Measurements from ENCODE around the gene KCMF1. TPM values are rescaled to one million over a fixed set of nuclear protein-coding genes. Genes with fewer than 3 reads are reported as not detected.

Gene KCMF1
- total and polyA plus RNA-seq, 4 donors, result 48.5 to 60.2 (median 53.1) TPM

GRCh38 chr2:85048534-85048933 lies 77.6 kb downstream of the KCMF1 start:
- Histone ChIP-seq H3K27ac (ENCODE audit: low read depth, low read length) (no peak overlapping the region), H3K36me3 (ENCODE audit: control insufficient read depth, insufficient read depth, low read length) (peaks cover 25% of the 10 kb centered on the region), H3K9me3 (ENCODE audit: control insufficient read depth, insufficient read depth, low read length) (no peaks in the 10 kb centered on the region), H3K27me3 (ENCODE audit: control insufficient read depth, insufficient read depth, low read length) (no peaks in the 10 kb centered on the region), H3K4me1 (ENCODE audit: control insufficient read depth, insufficient read depth, low read length) (no peaks in the 10 kb centered on the region), H3K4me3 (ENCODE audit: low read depth, low read length) (no peak overlapping the region)
- 100% methylated on average over 2 of the region's 3 CpGs for WGBS (ENCODE audit: insufficient coverage)
- no peak for DNase-seq (ENCODE audit: low read depth in 4 of 6, low spot score in 6 of 6)

- peaks cover 22% of the 10 kb centered on the region for H3K36me3 ChIP-seq (ENCODE audit: control insufficient read depth, insufficient read depth, low read length)
- 84% methylated on average over 7 of the region's 10 CpGs for WGBS (ENCODE audit: insufficient coverage)
Measured at GRCh38 chr2:85049236-85049635, 78.3 kb downstream of the KCMF1 start.

GRCh38 chr2:85053802-85054201 lies 82.8 kb downstream of the KCMF1 start:
- Histone ChIP-seq H3K4me3 (ENCODE audit: low read depth, low read length) (no peak overlapping the region), H3K36me3 (ENCODE audit: control insufficient read depth, insufficient read depth, low read length) (peaks cover 11% of the 10 kb centered on the region), H3K27me3 (ENCODE audit: control insufficient read depth, insufficient read depth, low read length) (no peaks in the 10 kb centered on the region), H3K27ac (ENCODE audit: low read depth, low read length) (no peak overlapping the region), H3K4me1 (ENCODE audit: control insufficient read depth, insufficient read depth, low read length) (peaks cover 8% of the 10 kb centered on the region), H3K9me3 (ENCODE audit: control insufficient read depth, insufficient read depth, low read length) (no peaks in the 10 kb centered on the region)
- no peak for DNase-seq (ENCODE audit: low read depth in 4 of 6, low spot score in 6 of 6)
- 78% methylated on average over 6 of the region's 6 CpGs for WGBS (ENCODE audit: insufficient coverage)

More at GRCh38 chr2:85049236-85049635, 78.3 kb downstream of the KCMF1 start:
- H3K27ac ChIP-seq (ENCODE audit: low read depth, low read length), result no peak overlapping the region
- H3K4me3 ChIP-seq (ENCODE audit: low read depth, low read length), result no peak overlapping the region
- no peaks in the 10 kb centered on the region for H3K27me3 ChIP-seq (ENCODE audit: control insufficient read depth, insufficient read depth, low read length)
- H3K9me3 ChIP-seq (ENCODE audit: control insufficient read depth, insufficient read depth, low read length), result no peaks in the 10 kb centered on the region
- DNase-seq (ENCODE audit: low read depth in 4 of 6, low spot score in 6 of 6), result no peak
- no peaks in the 10 kb centered on the region for H3K4me1 ChIP-seq (ENCODE audit: control insufficient read depth, insufficient read depth, low read length)

GRCh38 chr2:85057226-85057962 lies 86.4 kb downstream of the KCMF1 start:
- no peaks in the 10 kb centered on the region for H3K9me3 ChIP-seq (ENCODE audit: control insufficient read depth, insufficient read depth, low read length)
- no peak overlapping the region for H3K27ac ChIP-seq (ENCODE audit: low read depth, low read length)
- 98% methylated on average over 7 of the region's 15 CpGs for WGBS (ENCODE audit: insufficient coverage)
- no peaks in the 10 kb centered on the region for H3K27me3 ChIP-seq (ENCODE audit: control insufficient read depth, insufficient read depth, low read length)
- peaks cover 8% of the 10 kb centered on the region for H3K4me1 ChIP-seq (ENCODE audit: control insufficient read depth, insufficient read depth, low read length)
- DNase-seq (ENCODE audit: low read depth in 4 of 6, low spot score in 6 of 6), result no peak
- no peak overlapping the region for H3K4me3 ChIP-seq (ENCODE audit: low read depth, low read length)
- H3K36me3 ChIP-seq (ENCODE audit: control insufficient read depth, insufficient read depth, low read length), result peaks cover 3% of the 10 kb centered on the region

- WGBS (ENCODE audit: insufficient coverage), result 57% methylated on average over 1 of the region's 2 CpGs
- Histone ChIP-seq H3K4me3 (ENCODE audit: low read depth, low read length) (no peak overlapping the region), H3K27me3 (ENCODE audit: control insufficient read depth, insufficient read depth, low read length) (no peaks in the 10 kb centered on the region), H3K36me3 (ENCODE audit: control insufficient read depth, insufficient read depth, low read length) (no peaks in the 10 kb centered on the region), H3K27ac (ENCODE audit: low read depth, low read length) (no peak overlapping the region), H3K4me1 (ENCODE audit: control insufficient read depth, insufficient read depth, low read length) (peaks cover 12% of the 10 kb centered on the region), H3K9me3 (ENCODE audit: control insufficient read depth, insufficient read depth, low read length) (no peaks in the 10 kb centered on the region)
- peak in 1 of 6 donors; percentile 64 for DNase-seq (ENCODE audit: low read depth in 4 of 6, low spot score in 6 of 6)
Measured at GRCh38 chr2:85061896-85062295, 90.9 kb downstream of the KCMF1 start.

- Histone ChIP-seq H3K4me1 (ENCODE audit: control insufficient read depth, insufficient read depth, low read length) (peaks cover 17% of the 10 kb centered on the region), H3K36me3 (ENCODE audit: control insufficient read depth, insufficient read depth, low read length) (no peaks in the 10 kb centered on the region), H3K4me3 (ENCODE audit: low read depth, low read length) (no peak overlapping the region), H3K9me3 (ENCODE audit: control insufficient read depth, insufficient read depth, low read length) (no peaks in the 10 kb centered on the region), H3K27ac (ENCODE audit: low read depth, low read length) (no peak overlapping the region), H3K27me3 (ENCODE audit: control insufficient read depth, insufficient read depth, low read length) (no peaks in the 10 kb centered on the region)
- no peak for DNase-seq (ENCODE audit: low read depth in 4 of 6, low spot score in 6 of 6)
- WGBS (ENCODE audit: insufficient coverage), result no CpG with 5 or more reads among the region's 6 CpGs
Measured at GRCh38 chr2:85062565-85062964, 91.6 kb downstream of the KCMF1 start.

GRCh38 chr2:85063981-85064599 lies 93.1 kb downstream of the KCMF1 start:
- no peak for DNase-seq (ENCODE audit: low read depth in 4 of 6, low spot score in 6 of 6)
- H3K36me3 ChIP-seq (ENCODE audit: control insufficient read depth, insufficient read depth, low read length), result no peaks in the 10 kb centered on the region
- peaks cover 9% of the 10 kb centered on the region for H3K4me1 ChIP-seq (ENCODE audit: control insufficient read depth, insufficient read depth, low read length)
- no peaks in the 10 kb centered on the region for H3K27me3 ChIP-seq (ENCODE audit: control insufficient read depth, insufficient read depth, low read length)
- no peaks in the 10 kb centered on the region for H3K9me3 ChIP-seq (ENCODE audit: control insufficient read depth, insufficient read depth, low read length)
- 94% methylated on average over 2 of the region's 5 CpGs for whole genome bisulfite sequencing (ENCODE audit: insufficient coverage)
- H3K27ac ChIP-seq (ENCODE audit: low read depth, low read length), result no peak overlapping the region
- H3K4me3 ChIP-seq (ENCODE audit: low read depth, low read length), result no peak overlapping the region

GRCh38 chr2:85064927-85065577 lies 94.1 kb downstream of the KCMF1 start:
- DNase-seq (ENCODE audit: low read depth in 4 of 6, low spot score in 6 of 6), result no peak
- Histone ChIP-seq H3K27me3 (ENCODE audit: control insufficient read depth, insufficient read depth, low read length) (no peaks in the 10 kb centered on the region), H3K4me1 (ENCODE audit: control insufficient read depth, insufficient read depth, low read length) (peaks cover 9% of the 10 kb centered on the region), H3K9me3 (ENCODE audit: control insufficient read depth, insufficient read depth, low read length) (no peaks in the 10 kb centered on the region), H3K4me3 (ENCODE audit: low read depth, low read length) (no peak overlapping the region), H3K36me3 (ENCODE audit: control insufficient read depth, insufficient read depth, low read length) (no peaks in the 10 kb centered on the region), H3K27ac (ENCODE audit: low read depth, low read length) (no peak overlapping the region)
- 44% methylated on average over 13 of the region's 14 CpGs for WGBS (ENCODE audit: insufficient coverage)

GRCh38 chr2:85066006-85066740 lies 95.2 kb downstream of the KCMF1 start:
- H3K27me3 ChIP-seq (ENCODE audit: control insufficient read depth, insufficient read depth, low read length), result no peaks in the 10 kb centered on the region
- H3K36me3 ChIP-seq (ENCODE audit: control insufficient read depth, insufficient read depth, low read length), result no peaks in the 10 kb centered on the region
- no peak overlapping the region for H3K27ac ChIP-seq (ENCODE audit: low read depth, low read length)
- H3K4me3 ChIP-seq (ENCODE audit: low read depth, low read length), result no peak overlapping the region
- 74% methylated on average over 10 of the region's 11 CpGs for WGBS (ENCODE audit: insufficient coverage)
- no peak for DNase-seq (ENCODE audit: low read depth in 4 of 6, low spot score in 6 of 6)
- peaks cover 9% of the 10 kb centered on the region for H3K4me1 ChIP-seq (ENCODE audit: control insufficient read depth, insufficient read depth, low read length)
- no peaks in the 10 kb centered on the region for H3K9me3 ChIP-seq (ENCODE audit: control insufficient read depth, insufficient read depth, low read length)
